SJSA1 (cell line): ENCODE measurements around the gene BCL2L1. TPM values are rescaled to one million over a fixed set of nuclear protein-coding genes. Genes with fewer than 3 reads are reported as not detected.
"Not testable (repeated sequence)": the region's sequence is repeated elsewhere in the genome, so short reads cannot be mapped to it uniquely, and the experiment has no call there.

Experiments used
- DNase-seq, 2 experiments: peaks; one replicate each; pipeline ENCODE4 v3.0.0-alpha.2; 2015 to 2020; ENCODE audit warnings: low spot score in 2 of 2, low read depth in 1 of 2
- H3K27ac ChIP-seq: fragments of 250-450 bp; sonication (Bioruptor Pico); 2 replicates; pipeline ENCODE4 v1.5.1; 2020; ENCODE audit warnings: mild to moderate bottlenecking, moderate library complexity
- H3K27me3 ChIP-seq: fragments of 250-450 bp; sonication (Bioruptor Pico); replicated peaks from 2 replicates; pipeline ENCODE4 v1.5.1; 2020; ENCODE audit warnings: mild to moderate bottlenecking, moderate library complexity
- H3K36me3 ChIP-seq: fragments of 250-450 bp; sonication (Bioruptor Pico); 2 replicates; pipeline ENCODE4 v1.5.1; 2020; ENCODE audit warnings: mild to moderate bottlenecking
- H3K4me1 ChIP-seq: fragments of 250-450 bp; sonication (Bioruptor Pico); replicated peaks from 2 replicates; pipeline ENCODE4 v1.6.1; 2021; ENCODE audit warnings: mild to moderate bottlenecking
- H3K4me3 ChIP-seq: fragments of 250-450 bp; sonication (Bioruptor Pico); 2 replicates; pipeline ENCODE4 v1.5.1; 2020; ENCODE audit warnings: mild to moderate bottlenecking
- H3K9me3 ChIP-seq: fragments of 250-450 bp; sonication (Bioruptor Pico); replicated peaks from 2 replicates; pipeline ENCODE4 v1.5.1; 2020; ENCODE audit warnings: mild to moderate bottlenecking
- total RNA-seq: library from RNA; depleted of rRNA; stranded (reverse); fragments of >200 nt; shearing (Covaris generic); gene quantifications from 2 replicates; pipeline ENCODE4 v1.2.3, GENCODE V29; 2014

The BCL2L1 gene
- total RNA-seq, 1 experiment from 2014 or later = 106 TPM

- Histone ChIP-seq H3K27me3 (no peaks in the 10 kb centered on the region), H3K9me3 (no peaks in the 10 kb centered on the region), H3K36me3 (peaks cover 69% of the 10 kb centered on the region), H3K4me1 (peaks cover 81% of the 10 kb centered on the region), H3K4me3 (no peak overlapping the region), H3K27ac (peak overlapping the region; percentile 40)
- peak; percentile 66 to 76 for DNase-seq
These were observed 47.5 kb downstream of the BCL2L1 start for GRCh38 chr20:31674895-31675827.

GRCh38 chr20:31673943-31674463, 48.7 kb downstream of the BCL2L1 start:
- H3K4me3 ChIP-seq = no peak overlapping the region
- peaks cover 81% of the 10 kb centered on the region for H3K4me1 ChIP-seq
- H3K36me3 ChIP-seq = peaks cover 69% of the 10 kb centered on the region
- H3K27me3 ChIP-seq = no peaks in the 10 kb centered on the region
- no peaks in the 10 kb centered on the region for H3K9me3 ChIP-seq
- H3K27ac ChIP-seq = no peak overlapping the region
- DNase-seq = no peak

GRCh38 chr20:31673435-31673834, 49.2 kb downstream of the BCL2L1 start:
- no peaks in the 10 kb centered on the region for H3K27me3 ChIP-seq
- no peak overlapping the region for H3K4me3 ChIP-seq
- H3K4me1 ChIP-seq = peaks cover 78% of the 10 kb centered on the region
- H3K27ac ChIP-seq = no peak overlapping the region
- H3K36me3 ChIP-seq = peaks cover 70% of the 10 kb centered on the region
- H3K9me3 ChIP-seq = no peaks in the 10 kb centered on the region
- no peak for DNase-seq

GRCh38 chr20:31671324-31671723, 51.3 kb downstream of the BCL2L1 start:
- peaks cover 71% of the 10 kb centered on the region for H3K36me3 ChIP-seq
- H3K27ac ChIP-seq = peak overlapping the region; percentile 53
- peaks cover 59% of the 10 kb centered on the region for H3K4me1 ChIP-seq
- no peaks in the 10 kb centered on the region for H3K27me3 ChIP-seq
- H3K9me3 ChIP-seq = no peaks in the 10 kb centered on the region
- no peak overlapping the region for H3K4me3 ChIP-seq
- no peak for DNase-seq

GRCh38 chr20:31670371-31671228, 52.1 kb downstream of the BCL2L1 start:
- DNase-seq = peak; percentile 86 to 88
- peak overlapping the region; percentile 53 for H3K27ac ChIP-seq
- peaks cover 53% of the 10 kb centered on the region for H3K4me1 ChIP-seq

GRCh38 chr20:31669876-31670275, 52.8 kb downstream of the BCL2L1 start:
- Histone ChIP-seq H3K4me3 (no peak overlapping the region), H3K4me1 (peaks cover 53% of the 10 kb centered on the region), H3K27me3 (no peaks in the 10 kb centered on the region), H3K36me3 (peaks cover 71% of the 10 kb centered on the region), H3K27ac (peak overlapping the region; percentile 53), H3K9me3 (no peaks in the 10 kb centered on the region)
- no peak for DNase-seq

More at GRCh38 chr20:31670371-31671228, 52.1 kb downstream of the BCL2L1 start:
- Histone ChIP-seq H3K27me3 (no peaks in the 10 kb centered on the region), H3K9me3 (no peaks in the 10 kb centered on the region), H3K36me3 (peaks cover 71% of the 10 kb centered on the region), H3K4me3 (no peak overlapping the region)

- not testable (repeated sequence) for H3K4me3 ChIP-seq, H3K27ac ChIP-seq
- peaks cover 54% of the 10 kb centered on the region for H3K4me1 ChIP-seq
These were observed 53.7 kb downstream of the BCL2L1 start for GRCh38 chr20:31668944-31669343.

GRCh38 chr20:31667315-31668285, 55.1 kb downstream of the BCL2L1 start:
- Histone ChIP-seq H3K36me3 (peaks cover 67% of the 10 kb centered on the region), H3K27me3 (no peaks in the 10 kb centered on the region), H3K4me3 (no peak overlapping the region), H3K4me1 (peaks cover 65% of the 10 kb centered on the region), H3K9me3 (no peaks in the 10 kb centered on the region), H3K27ac (no peak overlapping the region)
- DNase-seq = no peak

More at GRCh38 chr20:31668944-31669343, 53.7 kb downstream of the BCL2L1 start:
- H3K27me3 ChIP-seq, DNase-seq, H3K9me3 ChIP-seq: not testable (repeated sequence)
- peaks cover 71% of the 10 kb centered on the region for H3K36me3 ChIP-seq

GRCh38 chr20:31666258-31667042, 56.2 kb downstream of the BCL2L1 start:
- peaks cover 66% of the 10 kb centered on the region for H3K4me1 ChIP-seq
- no peaks in the 10 kb centered on the region for H3K27me3 ChIP-seq
- DNase-seq = no peak
- H3K36me3 ChIP-seq = peaks cover 69% of the 10 kb centered on the region
- H3K4me3 ChIP-seq = no peak overlapping the region
- H3K9me3 ChIP-seq = no peaks in the 10 kb centered on the region
- H3K27ac ChIP-seq = no peak overlapping the region

- H3K4me1 ChIP-seq = peaks cover 59% of the 10 kb centered on the region
- DNase-seq = no peak
- no peak overlapping the region for H3K27ac ChIP-seq
- no peaks in the 10 kb centered on the region for H3K9me3 ChIP-seq
- no peaks in the 10 kb centered on the region for H3K27me3 ChIP-seq
- H3K36me3 ChIP-seq = peaks cover 63% of the 10 kb centered on the region
- no peak overlapping the region for H3K4me3 ChIP-seq
These were observed 56.9 kb downstream of the BCL2L1 start for GRCh38 chr20:31665753-31666152.

- no peak overlapping the region for H3K27ac ChIP-seq
- no peaks in the 10 kb centered on the region for H3K9me3 ChIP-seq
- peaks cover 61% of the 10 kb centered on the region for H3K36me3 ChIP-seq
- peaks cover 50% of the 10 kb centered on the region for H3K4me1 ChIP-seq
- DNase-seq = peak in 1 of 2 experiments; percentile 17
- no peaks in the 10 kb centered on the region for H3K27me3 ChIP-seq
- no peak overlapping the region for H3K4me3 ChIP-seq
These were observed 57.8 kb downstream of the BCL2L1 start for GRCh38 chr20:31664696-31665354.
